GM19438 (cell line): ENCODE measurements around the gene RBM15B.
"Not testable (repeated sequence)": the region's sequence is repeated elsewhere in the genome, so short reads cannot be mapped to it uniquely, and the experiment has no call there.

Experiments
- ATAC-seq: cut with Tn5 transposase; IDR thresholded peaks from one replicate; pipeline ENCODE4 v1.9.1; 2021; ENCODE audit warnings: low read depth; ENCODE audit not compliant: unreplicated experiment

The RBM15B gene, protein sequence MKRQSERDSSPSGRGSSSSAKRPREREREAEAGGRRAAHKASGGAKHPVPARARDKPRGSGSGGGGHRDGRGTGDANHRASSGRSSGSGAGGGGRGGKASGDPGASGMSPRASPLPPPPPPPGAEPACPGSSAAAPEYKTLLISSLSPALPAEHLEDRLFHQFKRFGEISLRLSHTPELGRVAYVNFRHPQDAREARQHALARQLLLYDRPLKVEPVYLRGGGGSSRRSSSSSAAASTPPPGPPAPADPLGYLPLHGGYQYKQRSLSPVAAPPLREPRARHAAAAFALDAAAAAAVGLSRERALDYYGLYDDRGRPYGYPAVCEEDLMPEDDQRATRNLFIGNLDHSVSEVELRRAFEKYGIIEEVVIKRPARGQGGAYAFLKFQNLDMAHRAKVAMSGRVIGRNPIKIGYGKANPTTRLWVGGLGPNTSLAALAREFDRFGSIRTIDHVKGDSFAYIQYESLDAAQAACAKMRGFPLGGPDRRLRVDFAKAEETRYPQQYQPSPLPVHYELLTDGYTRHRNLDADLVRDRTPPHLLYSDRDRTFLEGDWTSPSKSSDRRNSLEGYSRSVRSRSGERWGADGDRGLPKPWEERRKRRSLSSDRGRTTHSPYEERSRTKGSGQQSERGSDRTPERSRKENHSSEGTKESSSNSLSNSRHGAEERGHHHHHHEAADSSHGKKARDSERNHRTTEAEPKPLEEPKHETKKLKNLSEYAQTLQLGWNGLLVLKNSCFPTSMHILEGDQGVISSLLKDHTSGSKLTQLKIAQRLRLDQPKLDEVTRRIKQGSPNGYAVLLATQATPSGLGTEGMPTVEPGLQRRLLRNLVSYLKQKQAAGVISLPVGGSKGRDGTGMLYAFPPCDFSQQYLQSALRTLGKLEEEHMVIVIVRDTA

DNA sequence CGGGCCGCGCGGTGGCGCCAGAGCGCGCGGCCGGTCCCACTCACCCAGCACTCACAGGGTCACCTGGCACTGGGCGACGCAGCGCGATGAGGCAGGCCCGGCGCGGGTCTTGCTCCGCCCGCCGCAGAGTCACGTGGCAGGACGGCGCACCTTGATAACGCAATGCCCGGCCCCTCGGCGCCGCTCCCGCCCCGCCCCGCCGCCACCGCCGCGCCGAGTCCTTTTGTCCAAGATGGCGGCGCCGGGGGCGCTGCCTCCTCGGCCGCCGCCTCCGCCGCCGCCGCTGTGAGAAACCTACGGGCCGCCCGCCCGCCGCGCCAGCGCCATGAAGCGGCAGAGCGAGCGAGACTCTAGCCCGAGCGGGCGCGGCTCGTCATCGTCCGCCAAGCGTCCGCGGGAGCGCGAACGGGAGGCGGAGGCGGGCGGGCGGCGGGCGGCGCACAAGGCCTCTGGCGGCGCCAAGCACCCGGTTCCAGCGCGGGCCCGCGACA is at the start of gene RBM15B:
Gene RBM15B (plus strand): TSS at position 211 of the 491 bp plus-strand sequence. CDS start 115 bp downstream, at position 326.
- ATAC-seq: peak; percentile 89

DNA sequence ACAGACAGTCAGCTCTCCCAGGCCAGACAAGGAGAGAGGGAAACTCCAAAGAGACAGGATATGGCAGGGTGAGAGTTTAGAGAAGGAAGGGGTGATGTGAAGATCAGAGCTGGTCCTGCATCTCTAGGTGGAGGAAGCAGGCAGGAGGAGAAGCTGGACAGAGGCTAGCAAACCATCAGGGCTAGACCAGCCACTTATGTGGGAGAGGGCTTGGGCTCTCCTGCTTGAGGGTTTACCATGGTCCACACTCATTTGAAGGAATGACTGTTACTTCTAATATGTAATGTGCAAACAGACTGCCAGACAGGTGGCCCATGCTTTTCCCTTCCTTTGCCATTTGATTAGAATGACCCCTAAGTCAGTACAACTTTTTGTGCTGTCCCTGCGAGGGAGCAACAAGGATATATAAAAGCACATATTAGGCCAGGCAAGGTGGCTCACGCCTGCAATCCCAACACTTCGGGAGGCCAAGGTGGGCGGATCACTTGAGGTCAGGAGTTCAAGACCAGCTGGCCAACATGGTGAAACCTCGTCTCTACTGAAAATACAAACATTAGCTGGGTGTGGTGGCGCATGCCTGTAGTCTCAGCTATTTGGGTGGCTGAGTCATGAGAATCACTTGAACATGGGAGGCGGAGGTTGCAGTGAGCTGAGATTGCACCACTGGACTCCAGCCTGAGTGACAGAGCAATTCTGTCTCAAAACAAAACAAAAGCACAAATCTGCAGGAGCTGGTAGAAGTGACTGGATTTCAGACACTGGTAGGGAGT is 47.0 kb upstream of the RBM15B start:
- ATAC-seq: no peak

DNA sequence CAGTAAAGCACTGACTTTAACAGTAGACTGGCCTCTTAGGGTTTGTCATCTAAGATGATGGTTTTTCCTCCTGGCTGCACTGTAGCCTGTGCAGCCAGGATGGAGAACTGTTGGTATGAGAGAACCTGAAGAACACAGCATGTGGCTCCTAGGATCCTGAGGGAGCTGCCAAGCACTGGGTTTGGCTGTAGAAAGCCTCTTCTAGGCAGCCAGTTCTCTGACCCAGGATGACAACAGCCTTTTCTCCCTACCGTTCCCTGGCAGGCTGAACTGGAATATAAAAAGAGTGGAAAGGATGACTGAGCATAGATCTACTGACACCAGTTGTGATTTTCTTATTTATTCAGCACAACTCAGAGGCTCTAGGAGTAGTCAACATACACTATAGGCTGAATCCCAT is 40.3 kb upstream of the RBM15B start:
- ATAC-seq: no peak

DNA sequence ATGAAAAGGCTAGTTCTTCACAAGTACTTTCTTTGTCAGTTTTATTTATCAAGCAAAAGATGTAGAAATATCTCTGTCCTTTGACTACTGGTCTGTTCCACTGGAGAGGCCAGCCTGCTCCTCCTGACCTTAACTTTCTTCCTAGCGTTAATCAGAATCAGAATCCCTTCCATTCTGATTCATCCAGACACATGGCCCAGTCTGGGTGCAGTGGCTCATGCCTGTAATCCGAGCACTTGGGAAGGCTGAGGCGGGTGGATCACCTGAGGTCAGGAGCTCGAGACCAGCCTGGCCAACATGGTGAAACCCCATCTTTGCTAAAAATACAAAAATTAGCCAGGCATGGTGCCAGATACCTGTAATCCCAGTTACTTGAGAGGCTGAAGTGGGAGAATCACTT is 38.0 kb upstream of the RBM15B start:
- ATAC-seq: no peak

DNA sequence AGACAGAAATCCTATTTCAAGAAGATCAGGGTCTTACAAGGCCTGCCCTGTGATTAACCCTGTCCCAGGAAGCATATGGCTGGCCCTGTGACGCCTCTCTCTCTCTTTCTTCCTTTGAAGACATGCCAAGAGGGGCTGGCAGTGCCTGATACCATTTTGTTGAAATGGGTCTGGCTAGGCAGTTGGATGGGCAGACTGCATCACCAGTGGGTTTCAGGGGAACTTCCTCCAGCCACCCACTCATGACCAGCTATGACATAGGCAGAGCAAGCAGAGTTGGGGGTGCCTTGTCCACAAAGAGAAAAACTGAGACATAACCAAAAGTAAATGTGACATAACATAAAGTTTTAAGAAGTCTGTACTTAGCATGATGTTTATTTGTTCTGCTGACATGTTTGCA is 37.4 kb upstream of the RBM15B start:
- ATAC-seq: no peak

DNA sequence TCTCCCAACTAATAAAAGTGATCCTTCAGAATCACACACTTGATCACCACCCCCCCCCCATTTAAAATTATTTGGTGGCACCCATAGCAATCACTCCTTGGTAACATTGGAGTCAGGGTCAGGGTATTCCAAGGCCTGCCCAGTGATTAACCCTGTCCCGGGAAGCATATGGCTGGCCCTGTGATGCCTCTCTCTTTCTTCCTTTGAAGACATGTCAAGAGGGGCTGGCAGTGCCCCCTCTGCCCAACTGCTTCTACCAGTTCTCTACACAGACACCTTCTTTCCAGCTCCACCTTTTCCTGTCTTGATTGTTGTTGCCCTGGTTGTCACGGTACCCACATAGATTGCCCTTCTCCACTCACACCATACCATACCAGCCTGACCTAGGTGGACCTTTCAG is 36.9 kb upstream of the RBM15B start:
- no peak for ATAC-seq

DNA sequence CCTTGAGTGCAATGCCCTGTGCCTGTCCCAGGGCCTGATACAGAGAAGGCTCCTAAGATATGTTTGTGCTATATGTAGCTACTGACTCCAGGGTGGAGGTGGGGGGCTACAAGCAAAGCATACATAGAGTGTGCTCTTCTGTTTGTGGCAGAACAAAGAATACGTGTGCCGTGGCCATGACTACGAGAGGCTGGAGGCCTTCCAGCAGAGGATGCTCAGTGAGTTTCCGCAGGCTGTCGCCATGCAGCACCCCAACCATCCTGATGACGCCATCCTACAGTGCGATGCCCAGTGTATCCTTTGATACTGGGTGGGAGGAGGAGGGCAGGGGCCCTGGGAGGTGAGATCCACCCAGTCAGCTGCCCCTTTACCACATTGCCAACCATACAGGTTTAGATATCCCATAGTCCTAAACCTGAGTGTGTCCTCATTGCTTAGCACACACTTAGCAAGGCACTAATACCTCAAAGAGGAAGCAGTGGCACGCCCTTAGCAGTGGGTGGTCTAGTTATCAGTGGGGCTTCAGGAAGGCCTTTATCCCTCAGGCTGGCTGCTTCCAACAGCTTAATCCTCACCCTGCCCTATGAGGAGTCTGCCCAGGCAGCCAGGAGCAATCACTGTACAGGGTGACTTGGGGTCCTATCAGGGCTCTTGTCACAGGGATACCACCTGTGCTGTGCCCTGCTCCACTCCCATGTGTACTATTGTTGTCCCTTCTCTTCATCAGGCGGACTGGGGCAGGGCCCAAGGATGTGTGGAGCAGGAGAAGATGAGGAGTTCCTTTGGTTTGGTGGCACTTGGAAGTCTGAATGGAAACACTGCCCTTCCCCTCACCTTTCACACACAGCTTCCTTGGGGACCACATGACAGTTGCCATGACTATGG is 36.1 kb upstream of the RBM15B start:
- ATAC-seq: no peak

DNA sequence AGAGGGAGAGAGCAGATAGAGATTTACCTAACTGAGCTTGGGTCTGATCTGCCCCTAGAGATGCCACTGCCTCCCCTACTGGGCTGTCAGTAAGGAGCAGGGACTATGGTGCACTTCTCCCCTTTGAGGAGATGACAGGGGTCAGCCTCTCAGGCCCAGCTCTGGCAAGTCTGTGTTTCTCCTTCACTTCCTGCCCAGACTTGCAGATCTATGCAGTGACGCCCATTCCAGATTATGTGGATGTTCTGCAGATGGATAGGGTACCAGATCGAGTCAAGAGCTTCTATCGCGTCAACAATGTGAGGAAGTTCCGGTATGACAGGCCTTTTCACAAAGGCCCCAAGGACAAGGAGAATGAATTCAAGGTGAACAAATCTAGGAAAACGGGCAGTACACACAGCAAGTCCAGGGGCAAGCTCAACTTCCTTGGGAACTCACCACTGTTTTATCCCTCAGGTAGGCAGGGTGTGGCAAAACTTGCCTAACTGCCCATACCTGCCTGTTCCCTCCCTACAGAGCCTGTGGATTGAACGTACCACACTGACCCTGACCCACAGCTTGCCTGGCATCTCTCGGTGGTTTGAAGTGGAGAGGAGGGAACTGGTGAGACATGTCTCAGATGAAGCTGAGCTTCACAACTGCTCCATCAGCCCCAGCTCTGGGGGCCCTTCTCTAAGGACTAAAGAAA is 35.0 kb upstream of the RBM15B start:
- no peak for ATAC-seq

DNA sequence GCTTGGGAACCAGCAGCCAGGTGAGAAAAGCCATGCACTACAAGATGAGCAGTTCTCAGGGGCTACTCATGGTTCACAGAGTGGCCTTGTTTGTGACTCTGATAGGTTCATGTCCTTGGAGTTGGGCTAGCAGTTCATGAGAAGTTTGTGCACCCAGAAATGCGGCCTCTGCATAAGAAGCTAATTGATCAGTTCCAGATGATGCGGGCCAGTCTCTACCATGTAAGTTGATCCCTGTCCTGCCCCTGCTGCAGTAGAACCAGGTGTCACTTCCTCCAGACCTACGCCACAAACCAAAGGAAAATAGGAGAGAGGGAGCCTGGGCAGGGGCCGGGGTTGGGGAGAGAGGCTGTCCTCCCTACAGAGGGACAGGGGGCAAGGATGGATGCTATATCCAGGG is 33.2 kb upstream of the RBM15B start:
- ATAC-seq: no peak

DNA sequence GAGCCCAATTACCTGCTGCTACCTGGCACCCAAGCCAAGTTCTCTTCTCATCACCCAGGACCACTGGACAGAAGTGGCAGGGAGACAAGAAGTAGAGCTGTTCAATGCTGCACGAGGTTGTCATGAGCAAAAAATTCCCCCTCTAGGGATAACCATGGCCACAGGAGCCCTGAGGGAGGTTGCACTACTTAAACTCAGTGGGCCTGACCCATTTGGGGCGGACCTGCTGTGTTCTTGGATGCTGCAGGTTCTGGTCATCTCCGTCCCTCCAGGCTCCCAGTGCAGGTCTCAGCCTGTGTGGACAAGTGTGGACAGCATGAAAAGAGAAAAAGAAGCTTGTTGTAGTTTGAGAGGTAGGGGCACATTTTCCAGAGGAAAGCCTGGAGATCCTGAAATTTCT is 32.1 kb upstream of the RBM15B start:
- ATAC-seq: no peak

DNA sequence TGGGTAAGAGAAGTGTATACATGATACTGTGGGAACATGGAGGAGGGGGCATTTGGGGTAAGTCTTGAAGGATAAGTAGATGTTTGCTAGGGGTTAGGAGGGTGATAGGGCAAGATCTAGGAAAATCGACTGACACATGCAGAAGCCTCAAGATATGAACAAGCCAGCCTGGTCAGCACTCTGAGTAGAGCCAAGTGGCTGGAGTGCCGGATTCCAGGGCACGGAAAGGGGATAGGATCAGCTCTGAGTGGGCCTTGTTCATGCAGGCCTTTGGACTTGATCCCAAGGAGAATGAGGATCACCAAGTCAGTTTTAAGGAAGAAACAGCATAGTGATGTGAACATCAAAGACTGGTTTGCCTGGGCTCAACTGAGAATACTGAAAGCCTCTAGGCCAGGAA is 30.3 kb upstream of the RBM15B start:
- ATAC-seq: no peak

DNA sequence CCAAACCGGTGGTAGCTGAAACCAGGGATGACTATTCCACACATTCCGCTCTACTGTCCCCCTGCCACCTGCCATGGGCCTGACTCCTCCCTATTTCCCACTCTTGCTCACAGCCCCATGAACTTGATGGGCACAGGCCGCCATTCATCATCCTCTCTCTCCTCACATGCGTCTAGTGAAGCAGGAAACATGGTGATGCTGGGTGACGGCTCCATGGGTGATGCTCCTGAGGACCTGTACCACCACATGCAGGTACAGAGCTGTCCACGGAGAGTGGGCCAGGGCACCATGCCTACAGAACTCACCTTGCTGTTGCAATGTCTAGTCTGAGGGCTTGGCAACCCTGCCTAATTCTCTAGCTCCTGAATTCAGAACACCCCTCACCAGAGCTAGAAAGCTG is 29.3 kb upstream of the RBM15B start:
- ATAC-seq: no peak

DNA sequence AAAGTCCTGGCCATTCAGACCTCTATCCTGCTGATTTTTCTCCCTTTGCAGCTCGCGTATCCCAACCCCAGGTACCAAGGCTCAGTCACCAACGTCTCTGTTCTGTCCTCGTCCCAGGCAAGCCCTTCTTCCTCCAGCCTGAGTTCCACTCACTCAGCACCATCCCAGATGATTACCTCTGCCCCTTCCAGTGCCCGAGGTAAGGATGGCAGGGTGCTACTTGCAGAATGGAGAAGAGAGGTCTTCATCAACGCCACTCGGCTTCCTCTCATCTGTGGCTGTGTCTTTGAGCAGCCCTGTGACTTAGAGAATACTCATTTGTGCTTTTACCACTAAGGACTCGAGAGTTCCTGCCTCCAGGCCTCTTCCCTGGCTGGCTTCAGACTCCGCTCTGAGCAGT is 28.6 kb upstream of the RBM15B start:
- no peak for ATAC-seq

DNA sequence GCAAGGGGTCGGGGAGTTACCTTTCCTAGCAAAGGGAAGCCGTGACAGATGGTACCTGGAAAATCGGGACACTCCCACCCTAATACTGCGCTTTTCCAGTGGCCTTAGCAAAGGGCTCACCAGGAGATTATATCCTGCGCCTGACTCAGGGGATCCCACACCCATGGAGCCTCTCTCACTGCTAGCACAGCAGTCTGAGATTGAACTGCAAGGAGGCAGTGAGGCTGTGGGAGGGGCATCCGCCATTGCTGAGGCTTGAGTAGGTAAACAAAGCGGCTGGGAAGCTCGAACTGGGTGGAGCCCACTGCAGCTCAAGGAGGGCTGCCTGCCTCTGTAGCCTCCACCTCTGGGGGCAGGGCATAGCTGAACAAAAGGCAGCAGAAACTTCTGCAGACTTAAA is 22.8 kb upstream of the RBM15B start:
- not testable (repeated sequence) for ATAC-seq

DNA sequence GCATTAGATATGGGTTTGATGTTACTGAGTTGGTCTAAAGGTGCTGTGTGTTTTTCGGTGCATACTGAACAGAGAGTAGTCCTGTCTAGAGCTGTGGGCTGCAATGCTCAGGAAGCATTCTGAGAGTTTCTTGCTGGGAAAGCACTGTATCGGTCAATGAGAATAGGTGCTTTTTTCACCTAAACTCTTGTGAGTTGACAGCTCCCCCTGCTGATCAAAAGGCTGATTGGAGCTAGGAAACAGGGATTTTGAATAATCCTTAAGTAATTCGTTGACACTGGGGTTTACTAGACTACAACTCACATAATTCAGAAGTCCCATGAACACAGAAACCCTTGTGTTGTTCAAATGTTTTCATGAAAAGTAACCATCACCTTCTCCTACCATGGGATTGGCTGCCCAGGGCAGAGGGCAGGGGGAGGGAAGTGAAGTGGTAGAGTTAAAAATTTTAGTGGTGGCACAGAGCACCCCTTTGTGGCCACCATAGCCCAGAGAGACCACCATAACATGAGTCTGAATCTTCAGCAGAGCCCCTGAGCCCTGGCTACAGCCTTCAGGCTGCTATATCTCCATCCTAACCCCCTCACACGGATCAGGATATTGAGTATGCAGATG is 19.0 kb upstream of the RBM15B start:
- ATAC-seq: no peak

DNA sequence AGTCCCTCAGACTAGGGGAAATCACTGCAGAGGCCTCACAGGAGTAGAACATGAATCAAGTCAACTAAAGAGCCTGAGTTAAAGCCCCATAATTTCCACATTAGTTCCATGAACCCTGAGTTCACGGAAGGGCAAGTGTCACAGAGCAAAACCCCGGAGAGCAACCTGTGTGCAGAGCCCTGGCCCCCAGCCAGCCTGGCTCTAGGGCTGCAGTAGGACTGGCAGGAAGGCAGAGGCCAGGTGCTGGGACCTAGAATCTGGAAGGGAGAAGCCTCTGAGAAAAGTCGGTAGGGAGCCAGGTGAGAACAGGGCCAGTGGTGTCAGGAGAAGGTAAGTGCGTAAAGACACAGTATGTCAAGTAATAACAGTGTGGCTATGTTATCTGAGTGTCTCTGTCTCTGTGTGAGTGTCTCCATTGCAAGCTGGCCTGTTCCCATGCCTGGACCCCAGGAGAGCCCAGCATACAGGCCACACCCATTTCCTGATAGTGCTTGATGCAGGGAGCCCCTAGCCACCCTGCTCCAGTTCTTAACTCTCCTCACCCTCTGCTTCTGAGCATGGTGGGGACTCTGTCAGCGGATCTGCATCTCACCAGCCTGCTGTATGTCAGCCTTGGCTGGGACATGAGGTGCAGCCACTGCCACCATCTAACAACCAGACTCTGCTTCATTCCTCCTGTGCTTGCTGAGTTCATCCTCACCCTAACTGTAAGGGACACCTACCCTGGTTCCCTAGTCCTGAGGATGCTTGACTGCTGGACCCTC is 17.2 kb upstream of the RBM15B start:
- ATAC-seq: no peak

DNA sequence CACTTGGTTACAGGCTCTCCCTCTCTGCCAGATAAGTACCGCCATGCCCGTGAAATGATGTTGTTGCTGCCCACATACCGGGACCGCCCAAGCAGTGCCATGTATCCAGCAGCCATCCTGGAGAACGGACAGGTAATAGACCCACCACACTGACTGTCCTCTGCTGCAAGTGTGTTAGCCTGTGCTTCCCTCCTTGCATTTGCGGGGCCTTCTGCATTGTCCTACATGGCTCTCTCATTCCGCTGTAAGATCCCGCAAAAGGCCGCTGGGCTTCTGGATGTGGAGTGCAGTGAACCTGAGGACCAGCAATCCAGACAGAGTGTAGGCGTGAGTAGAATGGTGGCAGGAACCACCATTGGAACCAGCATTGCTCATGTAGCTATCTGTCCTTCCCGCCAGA is 16.6 kb upstream of the RBM15B start:
- no peak for ATAC-seq

DNA sequence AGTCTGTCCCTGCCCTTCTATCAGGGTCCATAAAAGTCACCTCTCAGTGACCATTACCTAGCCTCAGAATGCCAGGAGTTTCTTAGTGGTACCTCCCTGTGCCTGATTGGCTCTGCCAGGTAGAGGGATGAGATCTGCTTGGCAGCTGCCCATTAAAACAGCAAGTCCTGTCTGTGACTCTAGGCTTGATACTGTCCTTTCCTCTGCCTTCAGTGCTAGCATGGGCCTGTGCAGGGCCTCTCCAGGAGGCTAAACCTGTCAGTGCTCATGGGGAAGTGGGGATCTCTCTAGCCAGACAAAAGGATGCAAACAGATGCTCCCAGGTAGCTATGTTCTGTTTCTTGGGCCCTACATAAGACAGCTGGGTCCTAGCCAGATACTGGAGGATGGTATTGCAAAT is 15.9 kb upstream of the RBM15B start:
- no peak for ATAC-seq
